Activated CD8-positive, alpha-beta memory T cell treated with anti-CD3 and anti-CD28 coated beads for 48 hours (primary cell): Measurements from ENCODE around the gene CRTC1.

ENCODE experiments used
- DNase-seq, 3 experiments: peaks; one replicate each; pipeline ENCODE4 v3.0.0-alpha.2; 2020; ENCODE audit warnings: low read depth in 2 of 3, low spot score in 2 of 3

Gene CRTC1

GRCh38 chr19:18765224-18765623 lies 81.7 kb downstream of the CRTC1 start:
- no peak for DNase-seq

GRCh38 chr19:18768046-18768771 lies 84.7 kb downstream of the CRTC1 start:
- no peak for DNase-seq

GRCh38 chr19:18768997-18769891 lies 85.8 kb downstream of the CRTC1 start:
- no peak for DNase-seq

GRCh38 chr19:18769989-18770528 lies 86.6 kb downstream of the CRTC1 start:
- DNase-seq = no peak

- no peak for DNase-seq
Observed at GRCh38 chr19:18770663-18771327, 87.3 kb downstream of the CRTC1 start.

- no peak for DNase-seq
Observed at GRCh38 chr19:18771328-18772242, 88.1 kb downstream of the CRTC1 start.

- no peak for DNase-seq
Observed at GRCh38 chr19:18772620-18773587, 89.4 kb downstream of the CRTC1 start.

GRCh38 chr19:18773682-18774081 lies 90.2 kb downstream of the CRTC1 start:
- no peak for DNase-seq

- no peak for DNase-seq
Observed at GRCh38 chr19:18774107-18774506, 90.6 kb downstream of the CRTC1 start.

GRCh38 chr19:18774782-18775444 lies 91.4 kb downstream of the CRTC1 start:
- DNase-seq = no peak

- DNase-seq = no peak
Observed at GRCh38 chr19:18775586-18776287, 92.3 kb downstream of the CRTC1 start.

- DNase-seq = no peak
Observed at GRCh38 chr19:18776288-18776594, 92.8 kb downstream of the CRTC1 start.

- DNase-seq = no peak
Observed at GRCh38 chr19:18776736-18777135, 93.3 kb downstream of the CRTC1 start.

GRCh38 chr19:18777301-18778075 lies 94.0 kb downstream of the CRTC1 start:
- DNase-seq = no peak

- no peak for DNase-seq
Observed at GRCh38 chr19:18778076-18778389, 94.6 kb downstream of the CRTC1 start.

- DNase-seq = no peak
Observed at GRCh38 chr19:18778826-18779495, 95.5 kb downstream of the CRTC1 start.

- no peak for DNase-seq
Observed at GRCh38 chr19:18780081-18780480, 96.6 kb downstream of the CRTC1 start.
